DMS114 treated with DMSO at 0.1 percent for 48 hours (cell line): Measurements from ENCODE around the gene C14orf180.
"Not testable (repeated sequence)": the region's sequence is repeated elsewhere in the genome, so short reads cannot be mapped to it uniquely, and the experiment has no call there.

ENCODE experiments used
- DNase-seq: peaks from one replicate; lab custom pipeline; 2025; ENCODE audit not compliant: unreplicated experiment; lab: John Stamatoyannopoulos, UW

Gene C14orf180

GRCh38 chr14:104604458-104605449, 25.2 kb downstream of the C14orf180 start, which contains the start of gene TMEM179:
Gene TMEM179 (minus strand): TSS chr14:104604772. CDS start chr14:104604741, 31 bp downstream.
- no peak for DNase-seq

- no peak for DNase-seq
Measured at GRCh38 chr14:104609666-104610065, 30.1 kb downstream of the C14orf180 start.

- no peak for DNase-seq
Measured at GRCh38 chr14:104610749-104611310, 31.3 kb downstream of the C14orf180 start.

DNA sequence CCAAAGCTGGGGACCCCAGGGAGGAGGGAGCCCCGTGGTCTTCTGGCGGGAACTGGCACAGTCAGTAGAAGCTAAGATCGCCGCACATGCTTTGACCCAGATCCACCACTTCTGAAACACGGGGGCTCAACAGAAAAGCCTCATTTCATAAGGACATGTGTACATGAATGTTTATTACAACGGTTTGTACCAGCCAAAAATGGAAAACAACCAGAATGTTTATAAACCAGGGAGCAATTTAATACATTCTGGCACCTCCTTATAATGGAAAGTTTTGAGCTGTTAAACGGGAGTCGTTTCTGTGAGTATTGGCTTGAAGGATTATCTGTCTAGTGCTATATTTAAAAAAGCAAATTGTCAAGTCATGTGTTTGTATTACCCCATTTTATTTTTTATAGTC, 32.3 kb downstream of the C14orf180 start:
- no peak for DNase-seq

- no peak for DNase-seq
Measured at GRCh38 chr14:104614126-104614812, 34.7 kb downstream of the C14orf180 start.

DNA sequence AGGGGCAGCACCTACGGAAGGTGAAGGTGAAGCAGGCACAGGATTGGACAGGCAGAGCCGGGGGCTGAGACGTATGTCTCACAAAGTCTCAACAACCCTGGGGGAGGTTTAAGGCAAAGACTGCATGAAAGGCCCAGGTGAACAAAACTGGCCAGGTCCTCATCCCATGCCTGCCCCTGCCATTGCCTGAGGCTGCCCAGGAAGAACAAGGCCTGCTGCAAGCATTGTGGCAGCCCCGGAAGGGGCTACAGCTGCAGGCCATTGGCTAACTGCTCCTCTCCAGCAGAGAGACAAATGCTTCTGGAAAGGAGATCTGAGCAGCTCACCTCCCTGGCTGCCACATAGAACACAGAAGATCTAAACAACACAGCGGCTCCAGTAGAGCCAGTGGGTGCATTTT, 45.4 kb downstream of the C14orf180 start:
- no peak for DNase-seq

- no peak for DNase-seq
Measured at GRCh38 chr14:104632781-104633180, 53.2 kb downstream of the C14orf180 start.

DNA sequence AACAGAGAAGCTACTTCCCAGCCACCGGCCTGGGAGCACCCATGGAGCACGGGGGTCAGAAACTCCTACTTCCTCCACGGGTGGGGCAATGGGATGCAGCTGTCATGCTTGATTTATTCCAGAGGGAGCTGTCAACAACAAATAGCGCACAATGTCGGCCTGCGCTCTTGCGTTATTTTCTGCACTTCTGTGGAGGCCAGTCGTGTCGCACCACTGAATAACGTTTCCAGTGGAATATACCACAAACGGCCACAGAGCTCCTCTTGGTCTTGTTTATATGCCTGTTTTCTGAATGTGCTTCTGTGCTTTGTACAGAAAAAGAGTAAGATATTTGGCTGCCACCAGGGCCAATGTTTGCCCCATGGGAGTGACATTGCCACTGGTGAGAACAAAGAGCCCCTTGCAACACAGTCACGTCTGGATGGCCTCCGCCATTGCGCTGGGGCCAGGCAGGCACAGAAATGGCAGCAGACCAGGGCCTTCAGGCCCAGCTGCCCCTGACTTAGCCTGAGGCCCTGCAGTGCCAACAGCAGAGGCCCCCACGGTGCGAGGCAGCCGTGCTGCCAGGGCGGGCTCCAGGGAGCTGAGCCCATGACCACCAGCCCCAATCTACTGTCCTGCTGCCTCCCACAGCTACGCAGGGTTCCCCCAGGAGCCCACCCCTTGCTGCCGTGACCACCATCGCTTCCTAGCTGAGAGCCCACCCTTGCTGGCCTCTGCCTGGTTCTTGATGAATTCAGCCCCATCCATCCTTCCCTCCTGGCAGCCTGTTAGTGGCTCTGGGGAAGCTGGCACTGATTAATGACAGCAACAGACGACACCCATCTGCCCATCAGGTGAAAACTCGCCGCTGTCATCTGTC, 53.9 kb downstream of the C14orf180 start:
- DNase-seq = no peak

- DNase-seq = no peak
Measured at GRCh38 chr14:104634138-104634760, 54.7 kb downstream of the C14orf180 start.

GRCh38 chr14:104634886-104635570, 55.5 kb downstream of the C14orf180 start:
- no peak for DNase-seq

GRCh38 chr14:104635717-104636116, 56.2 kb downstream of the C14orf180 start:
- no peak for DNase-seq

DNA sequence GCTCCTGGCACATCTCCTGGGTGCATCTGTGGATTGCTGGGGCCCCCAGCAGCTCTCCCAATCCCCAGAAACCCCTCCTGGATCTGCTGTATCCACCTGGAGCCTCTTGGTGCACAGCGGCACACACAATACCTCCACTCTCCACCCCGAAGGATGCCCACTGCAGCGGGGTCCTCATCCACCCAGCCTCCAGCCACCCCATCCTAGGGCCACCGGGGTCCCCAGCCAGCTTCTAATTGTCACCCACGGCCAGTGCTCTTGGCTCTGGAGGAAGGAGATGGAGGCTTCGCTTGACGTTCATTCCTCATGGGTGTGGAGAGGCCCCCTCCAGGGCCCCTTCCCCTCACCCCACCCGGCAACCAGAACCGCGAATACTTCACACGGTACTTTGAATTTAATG, 56.6 kb downstream of the C14orf180 start:
- DNase-seq = no peak

DNA sequence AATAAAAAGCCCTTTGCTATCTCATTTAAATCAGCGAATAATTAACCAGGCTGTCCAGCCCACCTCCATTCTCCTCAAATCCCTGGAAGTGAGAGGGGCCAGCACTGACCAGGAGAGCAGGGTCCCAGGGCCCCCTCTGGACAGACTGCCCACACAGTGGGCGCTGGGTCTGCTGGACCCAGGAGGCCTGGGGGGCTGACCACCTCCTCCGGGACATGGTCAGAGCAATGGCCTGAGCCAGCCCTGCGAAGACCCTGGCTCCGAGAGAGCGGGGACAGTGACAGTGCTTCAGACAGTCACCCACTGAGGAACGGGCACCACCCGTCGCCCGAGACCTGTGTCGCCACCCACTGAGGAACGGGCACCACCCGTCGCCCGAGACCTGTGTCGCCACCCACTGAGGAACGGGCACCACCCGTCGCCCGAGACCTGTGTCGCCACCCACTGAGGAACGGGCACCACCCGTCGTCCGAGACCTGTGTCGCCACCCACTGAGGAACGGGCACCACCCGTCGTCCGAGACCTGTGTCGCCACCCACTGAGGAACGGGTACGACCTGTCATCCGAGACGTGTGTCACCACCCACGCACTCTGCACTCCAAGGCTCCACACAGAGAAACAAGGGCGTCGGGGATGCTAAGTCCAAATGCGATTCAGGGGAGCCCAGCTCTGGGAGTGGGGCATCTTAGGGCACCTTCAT, 57.4 kb downstream of the C14orf180 start:
- not testable (repeated sequence) for DNase-seq

DNA sequence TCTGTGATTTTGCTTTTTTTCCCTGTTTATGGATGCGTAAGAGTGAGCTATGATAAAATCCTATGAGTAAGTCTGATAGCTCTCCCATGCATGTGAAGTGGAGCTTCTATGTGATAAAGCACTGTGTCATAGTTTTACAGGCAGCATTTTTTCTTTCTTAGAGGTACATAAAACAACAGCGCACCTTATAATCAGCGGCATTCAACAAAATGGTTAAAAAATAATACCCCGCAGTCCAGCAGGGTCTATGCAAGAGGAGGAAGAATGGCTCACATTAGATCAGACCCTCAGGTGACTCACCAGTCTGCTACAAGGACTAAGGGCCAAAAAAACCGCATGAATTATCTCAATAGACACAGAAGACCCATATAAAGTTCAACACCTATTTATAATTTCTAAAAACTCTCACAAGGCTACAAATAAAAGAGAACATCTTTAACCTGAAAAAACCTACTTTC, 58.0 kb downstream of the C14orf180 start:
- DNase-seq = no peak

DNA sequence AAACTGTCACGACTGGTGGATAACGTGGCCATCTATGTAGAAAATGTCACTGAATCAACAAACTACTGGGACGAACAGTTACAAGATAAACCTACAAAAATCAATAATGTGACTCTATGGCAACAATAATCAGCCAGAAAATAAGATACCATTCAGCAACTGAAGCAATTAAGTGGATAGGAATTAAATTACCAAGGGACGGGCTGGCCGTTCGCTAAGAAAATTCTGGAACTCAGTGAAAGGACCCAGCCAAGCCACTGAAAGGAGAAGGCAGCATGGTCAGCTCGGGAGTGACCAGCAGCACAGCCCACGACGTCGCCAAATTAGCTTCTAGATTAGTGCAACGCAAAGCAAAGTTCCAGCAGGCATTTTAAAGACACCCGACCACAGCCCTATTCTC, 58.6 kb downstream of the C14orf180 start:
- DNase-seq = no peak

GRCh38 chr14:104638927-104639450, 59.4 kb downstream of the C14orf180 start:
- DNase-seq = no peak

DNA sequence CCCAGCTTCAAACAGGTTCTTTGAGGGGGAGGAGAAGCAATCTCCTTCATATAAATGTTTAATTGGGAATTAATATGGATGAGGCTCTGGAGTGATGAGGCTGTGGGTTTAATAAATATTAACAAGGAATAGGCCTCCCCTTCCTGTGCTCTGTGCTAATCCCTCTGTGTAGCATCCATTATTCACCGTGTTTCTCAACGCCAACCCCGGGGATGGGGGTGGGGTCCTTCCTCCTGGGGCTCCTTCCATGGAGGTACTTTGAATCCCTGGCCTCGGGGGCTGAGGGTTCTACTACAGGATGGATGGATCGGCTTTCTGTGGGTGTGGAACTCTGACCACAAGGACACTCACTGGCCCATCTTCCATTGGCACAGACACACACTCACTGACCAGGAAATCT, 59.9 kb downstream of the C14orf180 start:
- no peak for DNase-seq
